ENCODE data around the gene FOXL2. TPM values are rescaled to one million over a fixed set of nuclear protein-coding genes. Genes with fewer than 3 reads are reported as not detected.

Gene FOXL2
- total RNA-seq, 1 donor from 2014 or later = 6.8 TPM

DNA sequence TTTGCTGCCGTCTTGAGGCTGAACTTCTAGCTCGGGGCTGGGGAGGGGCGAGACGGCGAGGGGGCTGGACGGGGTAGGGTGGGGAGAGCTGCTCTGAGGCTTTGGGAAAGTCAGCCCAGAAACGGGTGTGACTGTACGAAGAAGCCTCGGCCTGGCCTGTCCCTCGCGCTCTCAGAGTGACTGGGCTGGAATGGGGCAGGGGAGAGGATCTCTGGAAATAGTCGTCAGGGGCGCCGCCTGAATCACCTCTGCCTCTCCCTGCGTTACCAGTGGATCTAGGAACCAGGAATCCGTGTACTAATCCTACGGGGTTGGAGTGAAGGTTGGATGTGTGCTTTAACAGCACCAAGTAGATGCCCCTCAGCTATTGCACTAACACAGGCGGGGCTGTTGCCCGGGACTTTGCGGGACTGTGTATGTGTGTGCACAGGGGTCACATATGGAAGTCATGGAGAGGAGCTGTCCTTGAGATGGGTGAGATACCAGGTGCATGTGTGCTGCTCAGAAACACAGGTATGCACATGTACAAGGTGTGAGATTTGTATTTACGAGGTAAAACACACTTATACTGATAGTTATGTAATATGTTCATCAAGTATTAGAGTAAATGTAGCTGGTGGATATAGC, 671 bp upstream of the FOXL2 start:
- peak overlapping the region; percentile 57 for H3K27ac Mint-ChIP-seq (ENCODE audit: unreplicated experiment)
- DNase-seq (ENCODE audit: low spot score) = peak; percentile 31
- no peaks in the 10 kb centered on the region for H3K9me3 Mint-ChIP-seq (ENCODE audit: unreplicated experiment)

DNA sequence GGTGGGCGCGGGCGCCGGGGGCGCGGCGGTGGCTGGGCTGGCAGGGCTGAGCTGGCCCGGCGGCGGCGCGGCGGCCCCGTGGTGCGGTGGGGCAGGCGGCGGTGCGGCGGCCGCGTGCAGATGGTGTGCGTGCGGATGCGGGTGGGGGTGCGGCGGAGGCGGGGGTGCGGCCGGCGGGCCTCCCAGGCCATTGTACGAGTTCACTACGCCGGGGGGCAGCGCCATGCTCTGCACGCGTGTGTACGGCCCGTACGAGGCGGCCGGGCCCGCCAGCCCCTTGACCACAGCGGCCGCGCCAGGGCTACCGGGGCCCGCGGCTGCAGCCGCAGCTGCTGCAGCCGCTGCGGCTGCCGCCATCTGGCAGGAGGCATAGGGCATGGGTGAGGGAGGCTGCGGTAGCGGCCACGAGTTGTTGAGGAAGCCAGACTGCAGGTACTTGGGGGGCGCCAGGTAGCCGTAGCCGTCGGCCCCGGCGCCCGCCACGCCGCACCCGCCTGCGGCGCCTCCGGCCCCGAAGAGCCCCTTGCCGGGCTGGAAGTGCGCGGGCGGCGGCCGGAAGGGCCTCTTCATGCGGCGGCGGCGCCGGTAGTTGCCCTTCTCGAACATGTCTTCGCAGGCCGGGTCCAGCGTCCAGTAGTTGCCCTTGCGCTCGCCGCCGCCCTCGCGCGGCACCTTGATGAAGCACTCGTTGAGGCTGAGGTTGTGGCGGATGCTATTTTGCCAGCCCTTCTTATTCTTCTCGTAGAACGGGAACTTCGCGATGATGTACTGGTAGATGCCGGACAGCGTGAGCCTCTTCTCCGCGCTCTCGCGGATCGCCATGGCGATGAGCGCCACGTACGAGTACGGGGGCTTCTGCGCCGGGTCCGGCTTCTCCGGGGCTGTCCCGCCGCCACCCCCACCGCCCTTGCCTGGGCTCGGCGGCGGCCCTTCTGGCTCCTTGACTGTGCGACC, 951 bp downstream of the FOXL2 start:
- DNase-seq (ENCODE audit: low spot score) = peak; percentile 51
- Mint-ChIP-seq H3K27ac (ENCODE audit: unreplicated experiment) (no peak overlapping the region), H3K27me3 (ENCODE audit: unreplicated experiment) (peaks cover 29% of the 10 kb centered on the region), H3K36me3 (ENCODE audit: low read depth, unreplicated experiment) (peaks cover 14% of the 10 kb centered on the region), H3K4me1 (ENCODE audit: unreplicated experiment) (peaks cover 52% of the 10 kb centered on the region), H3K4me3 (ENCODE audit: unreplicated experiment) (peak overlapping the region; percentile 86), H3K9me3 (ENCODE audit: unreplicated experiment) (no peaks in the 10 kb centered on the region)
- TF ChIP-seq, protein P1, sequence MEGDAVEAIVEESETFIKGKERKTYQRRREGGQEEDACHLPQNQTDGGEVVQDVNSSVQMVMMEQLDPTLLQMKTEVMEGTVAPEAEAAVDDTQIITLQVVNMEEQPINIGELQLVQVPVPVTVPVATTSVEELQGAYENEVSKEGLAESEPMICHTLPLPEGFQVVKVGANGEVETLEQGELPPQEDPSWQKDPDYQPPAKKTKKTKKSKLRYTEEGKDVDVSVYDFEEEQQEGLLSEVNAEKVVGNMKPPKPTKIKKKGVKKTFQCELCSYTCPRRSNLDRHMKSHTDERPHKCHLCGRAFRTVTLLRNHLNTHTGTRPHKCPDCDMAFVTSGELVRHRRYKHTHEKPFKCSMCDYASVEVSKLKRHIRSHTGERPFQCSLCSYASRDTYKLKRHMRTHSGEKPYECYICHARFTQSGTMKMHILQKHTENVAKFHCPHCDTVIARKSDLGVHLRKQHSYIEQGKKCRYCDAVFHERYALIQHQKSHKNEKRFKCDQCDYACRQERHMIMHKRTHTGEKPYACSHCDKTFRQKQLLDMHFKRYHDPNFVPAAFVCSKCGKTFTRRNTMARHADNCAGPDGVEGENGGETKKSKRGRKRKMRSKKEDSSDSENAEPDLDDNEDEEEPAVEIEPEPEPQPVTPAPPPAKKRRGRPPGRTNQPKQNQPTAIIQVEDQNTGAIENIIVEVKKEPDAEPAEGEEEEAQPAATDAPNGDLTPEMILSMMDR (IDR thresholded peaks at IDR 0.05; ENCODE audit: unreplicated experiment) = peak; percentile 19

More for the DNA sequence above, 671 bp upstream of the FOXL2 start:
- H3K4me1 Mint-ChIP-seq (ENCODE audit: unreplicated experiment) = peaks cover 52% of the 10 kb centered on the region
- H3K27me3 Mint-ChIP-seq (ENCODE audit: unreplicated experiment) = peaks cover 31% of the 10 kb centered on the region
- peak overlapping the region; percentile 89 for H3K4me3 Mint-ChIP-seq (ENCODE audit: unreplicated experiment)
- TF ChIP-seq, protein P1 (IDR thresholded peaks at IDR 0.05; ENCODE audit: unreplicated experiment) = no peak
- peaks cover 14% of the 10 kb centered on the region for H3K36me3 Mint-ChIP-seq (ENCODE audit: low read depth, unreplicated experiment)

DNA sequence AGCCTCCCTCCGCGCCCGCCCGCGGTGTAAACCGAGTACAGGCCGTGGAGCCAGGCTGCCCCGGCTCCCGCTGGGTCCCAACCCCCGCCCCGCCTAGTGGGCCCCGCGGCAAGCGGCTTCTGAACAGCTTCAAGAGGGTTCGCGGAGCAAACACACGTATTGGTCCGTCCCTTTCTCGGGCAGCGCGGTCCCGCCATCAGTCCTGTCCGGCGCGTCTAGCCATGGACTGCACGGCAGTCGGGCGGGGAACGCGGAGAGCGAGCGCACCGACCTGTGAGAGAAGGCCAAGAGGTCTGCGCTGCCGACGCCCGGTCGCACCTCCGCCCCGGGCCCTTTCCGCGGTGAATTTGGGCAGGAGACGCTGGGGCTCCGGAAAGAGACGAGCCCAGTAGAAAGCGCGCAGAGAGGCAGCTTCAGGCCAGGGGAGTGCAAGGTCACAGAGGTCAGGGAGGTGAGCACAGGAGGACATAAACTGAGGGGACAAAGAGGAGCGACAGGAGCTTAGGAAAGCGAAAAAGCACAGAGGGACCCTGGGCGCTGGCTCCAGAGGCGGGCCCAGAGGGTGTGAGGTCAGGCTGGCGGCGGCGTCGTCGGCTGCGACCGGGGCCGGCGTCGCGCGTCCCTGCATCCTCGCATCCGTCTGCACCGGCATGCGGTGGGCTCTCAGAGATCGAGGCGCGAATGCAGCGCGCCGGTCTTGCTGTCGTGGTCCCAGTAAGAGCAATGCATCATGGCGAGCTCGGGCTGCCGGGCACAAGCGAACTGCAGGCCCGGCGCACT, 1.8 kb downstream of the FOXL2 start:
- peak; percentile 53 for DNase-seq (ENCODE audit: low spot score)
- Mint-ChIP-seq H3K9me3 (ENCODE audit: unreplicated experiment) (no peaks in the 10 kb centered on the region), H3K27me3 (ENCODE audit: unreplicated experiment) (peaks cover 30% of the 10 kb centered on the region), H3K36me3 (ENCODE audit: low read depth, unreplicated experiment) (peaks cover 14% of the 10 kb centered on the region), H3K4me3 (ENCODE audit: unreplicated experiment) (peak overlapping the region; percentile 89), H3K4me1 (ENCODE audit: unreplicated experiment) (peaks cover 53% of the 10 kb centered on the region), H3K27ac (ENCODE audit: unreplicated experiment) (no peak overlapping the region)
- TF ChIP-seq, protein P1 (IDR thresholded peaks at IDR 0.05; ENCODE audit: unreplicated experiment) = no peak

DNA sequence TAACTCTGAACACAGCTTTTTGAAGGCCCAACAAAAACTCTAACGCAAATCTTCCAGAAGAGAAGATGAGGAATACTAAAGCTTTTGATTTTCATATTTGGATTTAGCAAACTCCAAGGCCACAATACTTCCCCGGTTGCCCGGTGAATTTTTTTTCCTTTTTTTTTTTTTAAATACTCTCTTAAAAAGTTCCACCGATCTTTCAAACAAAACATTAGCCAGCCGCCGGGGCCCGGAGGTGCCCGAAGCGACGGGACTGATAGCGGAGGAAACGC, 2.3 kb downstream of the FOXL2 start:
- no peaks in the 10 kb centered on the region for H3K9me3 Mint-ChIP-seq (ENCODE audit: unreplicated experiment)
- peak overlapping the region; percentile 81 for H3K27ac Mint-ChIP-seq (ENCODE audit: unreplicated experiment)
- no peak for DNase-seq (ENCODE audit: low spot score)
- H3K4me1 Mint-ChIP-seq (ENCODE audit: unreplicated experiment) = peaks cover 54% of the 10 kb centered on the region
- H3K4me3 Mint-ChIP-seq (ENCODE audit: unreplicated experiment) = peak overlapping the region; percentile 87
- H3K36me3 Mint-ChIP-seq (ENCODE audit: low read depth, unreplicated experiment) = peaks cover 14% of the 10 kb centered on the region
- peaks cover 31% of the 10 kb centered on the region for H3K27me3 Mint-ChIP-seq (ENCODE audit: unreplicated experiment)
- TF ChIP-seq, protein P1 (IDR thresholded peaks at IDR 0.05; ENCODE audit: unreplicated experiment) = no peak
